Measurements from ENCODE around the gene COL5A3. TPM values are rescaled to one million over a fixed set of nuclear protein-coding genes. Genes with fewer than 3 reads are reported as not detected.

Gene COL5A3
- polyA plus RNA-seq, 1 donor: 67.4 TPM

DNA sequence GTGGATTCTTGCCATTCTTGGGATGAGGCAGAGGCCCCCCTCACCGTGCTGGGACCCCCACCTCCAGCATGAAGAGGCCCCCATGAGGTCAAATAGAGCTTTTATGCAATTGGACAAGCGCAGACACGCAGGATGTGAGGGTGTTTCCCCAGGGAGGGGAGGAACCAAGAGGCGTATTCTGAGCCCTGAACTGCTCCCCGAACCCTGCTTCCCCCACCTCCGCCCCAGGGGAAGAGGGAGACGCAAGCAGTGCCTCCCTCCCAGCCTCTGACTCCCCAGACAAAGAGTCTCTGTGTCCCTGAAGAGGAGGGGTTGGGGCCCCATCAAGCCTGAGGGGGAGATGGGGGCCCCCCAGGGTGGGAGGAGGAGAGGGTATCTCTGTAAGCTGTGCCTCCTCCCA is 1.7 kb upstream of the COL5A3 start:
- no peak for DNase-seq (ENCODE audit: low read depth)

DNA sequence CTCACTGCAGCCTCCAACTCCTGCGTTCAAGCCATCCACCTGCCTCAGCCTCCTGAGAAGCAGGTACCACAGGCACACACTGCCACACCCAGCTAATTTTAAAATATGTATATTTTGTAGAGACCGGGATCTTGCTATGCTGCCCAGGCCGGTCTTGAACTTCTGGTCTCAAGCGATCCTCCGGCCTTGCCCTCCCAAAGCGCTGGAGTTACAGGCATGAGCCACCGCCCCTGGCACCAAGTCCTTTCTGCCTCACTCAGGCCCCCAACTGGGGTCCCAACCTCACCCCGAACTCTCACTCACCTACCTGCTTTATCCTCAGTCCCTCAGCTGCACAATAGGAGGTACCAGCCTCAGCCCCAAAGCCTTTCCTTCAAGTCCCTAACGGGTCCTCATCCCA is 635 bp upstream of the COL5A3 start:
- no peak for DNase-seq (ENCODE audit: low read depth)

DNA sequence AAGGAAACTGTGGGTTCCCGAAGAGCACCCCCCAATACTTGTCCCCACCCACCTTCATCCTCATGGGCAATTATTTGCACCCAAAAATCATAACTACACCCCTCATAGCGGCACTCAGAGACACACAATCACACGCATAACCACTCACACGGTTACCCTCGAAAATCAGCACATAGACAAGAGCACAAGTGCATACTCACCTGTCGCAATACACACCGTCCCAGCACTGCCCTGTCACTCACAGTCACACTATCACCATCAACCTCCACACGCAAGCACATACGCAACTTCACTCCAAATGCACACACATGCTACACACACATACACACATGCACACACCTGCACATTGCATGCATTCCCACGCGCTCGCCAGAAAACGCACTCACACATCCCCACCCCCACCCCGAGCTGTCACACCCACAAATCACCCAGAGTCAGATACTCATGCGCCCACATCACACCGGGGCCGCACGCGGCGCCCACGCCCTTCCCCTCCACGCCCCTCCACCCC is 535 bp downstream of the COL5A3 start:
- DNase-seq (ENCODE audit: low read depth): no peak

DNA sequence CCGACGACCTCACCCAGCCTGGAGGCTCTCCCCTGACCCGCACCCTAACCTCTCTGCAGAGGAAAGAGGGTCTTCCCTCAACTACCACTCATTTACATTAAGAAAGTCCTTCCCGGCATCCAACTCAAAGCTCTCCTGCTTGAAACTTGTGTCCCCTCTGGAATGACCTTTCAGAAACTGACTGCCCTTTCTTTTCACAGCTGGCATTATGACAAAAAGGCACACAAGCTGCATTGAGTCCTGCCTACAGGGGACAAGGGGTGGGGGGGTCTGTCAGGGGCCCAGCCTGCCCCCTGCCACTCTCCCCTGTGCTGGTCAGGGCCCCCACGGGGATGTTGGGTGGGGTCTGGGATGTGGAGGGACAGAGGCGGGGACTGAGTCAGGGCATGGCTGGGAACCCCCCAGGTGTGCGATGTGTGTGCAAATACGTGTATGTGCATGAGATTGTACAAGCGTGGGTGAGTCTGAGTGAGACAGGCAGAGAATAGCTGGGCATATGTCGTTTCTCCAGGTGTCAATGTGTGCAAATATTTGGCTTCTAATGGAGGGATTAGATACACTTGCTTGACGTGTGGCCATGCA is 2.0 kb downstream of the COL5A3 start:
- DNase-seq (ENCODE audit: low read depth): no peak

DNA sequence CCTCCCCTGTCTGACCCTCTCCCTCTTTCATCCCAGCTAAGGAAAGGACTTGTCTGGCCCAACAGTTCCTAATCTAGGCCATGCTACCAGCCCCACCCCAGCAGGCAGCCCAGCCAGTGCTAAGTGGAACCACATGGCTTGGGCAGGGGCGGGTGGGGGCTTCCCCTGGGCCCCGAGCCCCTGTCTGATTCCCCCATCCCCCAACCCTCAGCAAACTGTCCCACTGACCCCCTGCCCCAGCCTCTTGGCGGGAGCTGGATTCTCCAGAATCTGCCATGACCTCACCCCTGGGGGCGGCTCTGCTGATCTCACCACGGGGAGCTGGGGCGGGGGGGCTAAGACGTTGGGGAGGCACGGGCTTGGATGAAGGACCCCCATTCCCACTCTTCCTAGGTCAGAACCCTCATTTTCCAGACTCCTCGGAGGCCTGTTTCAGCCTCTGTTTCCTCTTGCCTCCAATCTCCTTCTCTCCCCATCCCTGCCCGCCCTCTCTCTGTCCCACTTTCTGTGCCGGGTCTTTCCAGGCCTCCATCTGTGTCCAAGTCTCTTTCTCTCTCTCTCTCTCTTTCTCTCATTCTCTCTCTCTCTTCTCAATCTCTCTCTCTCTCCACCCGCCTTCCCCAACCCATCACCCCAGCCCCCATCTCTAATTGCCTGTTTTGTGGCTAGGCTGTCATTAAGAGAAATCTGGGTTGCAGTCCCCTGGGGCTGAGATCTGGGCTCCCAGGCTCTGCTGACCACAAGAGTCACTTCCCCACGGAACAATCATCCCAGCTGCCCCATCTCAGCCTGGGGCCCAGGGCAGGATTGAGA is 2.7 kb downstream of the COL5A3 start:
- peak; percentile 58 for DNase-seq (ENCODE audit: low read depth)

DNA sequence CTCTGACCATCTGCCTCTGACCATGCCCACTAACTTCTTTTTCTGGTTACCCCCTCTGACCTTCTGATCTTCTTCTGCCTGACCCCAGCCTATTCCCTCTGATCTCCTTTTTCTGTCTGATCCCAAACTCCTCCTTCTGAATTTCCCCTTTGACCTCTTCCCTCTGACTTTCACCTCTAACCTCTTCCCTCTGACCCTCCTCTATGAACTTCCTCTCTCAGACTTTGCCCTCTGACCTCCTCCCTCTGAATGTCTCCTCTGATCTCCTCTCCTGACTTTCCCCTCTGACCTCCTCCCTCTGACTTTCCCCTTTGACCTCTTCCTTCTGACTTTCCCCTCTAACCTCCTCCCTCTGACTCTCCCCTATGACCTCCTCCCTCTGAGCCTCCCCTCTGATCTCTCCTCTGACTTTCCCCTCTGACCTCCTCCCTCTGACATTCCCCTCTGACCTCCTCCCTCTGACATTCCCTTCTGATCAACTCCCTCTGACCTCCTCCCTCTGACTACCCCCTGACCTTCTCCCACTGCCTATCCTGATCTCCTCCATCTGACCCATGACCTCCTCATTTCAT is 3.5 kb downstream of the COL5A3 start:
- DNase-seq (ENCODE audit: low read depth): no peak

DNA sequence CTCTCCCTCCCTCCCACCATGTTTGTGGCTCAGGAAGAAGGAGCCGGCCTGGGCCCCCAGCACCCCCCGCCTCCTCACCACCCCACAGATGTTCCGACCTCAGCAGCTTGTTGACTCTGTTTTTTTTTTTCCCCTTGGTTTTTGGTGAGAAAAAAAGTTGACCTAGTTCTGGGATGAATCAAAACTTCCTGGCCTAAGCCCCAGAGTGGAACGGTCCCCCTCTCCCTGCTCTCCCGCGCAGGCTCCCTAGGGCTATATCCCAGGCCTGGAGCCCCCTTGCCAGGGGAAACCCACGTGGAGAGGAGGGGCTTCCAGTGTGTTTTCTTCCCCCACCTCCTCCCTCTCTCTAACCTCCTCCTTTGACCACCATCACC is 4.0 kb downstream of the COL5A3 start:
- DNase-seq (ENCODE audit: low read depth): peak; percentile 84

DNA sequence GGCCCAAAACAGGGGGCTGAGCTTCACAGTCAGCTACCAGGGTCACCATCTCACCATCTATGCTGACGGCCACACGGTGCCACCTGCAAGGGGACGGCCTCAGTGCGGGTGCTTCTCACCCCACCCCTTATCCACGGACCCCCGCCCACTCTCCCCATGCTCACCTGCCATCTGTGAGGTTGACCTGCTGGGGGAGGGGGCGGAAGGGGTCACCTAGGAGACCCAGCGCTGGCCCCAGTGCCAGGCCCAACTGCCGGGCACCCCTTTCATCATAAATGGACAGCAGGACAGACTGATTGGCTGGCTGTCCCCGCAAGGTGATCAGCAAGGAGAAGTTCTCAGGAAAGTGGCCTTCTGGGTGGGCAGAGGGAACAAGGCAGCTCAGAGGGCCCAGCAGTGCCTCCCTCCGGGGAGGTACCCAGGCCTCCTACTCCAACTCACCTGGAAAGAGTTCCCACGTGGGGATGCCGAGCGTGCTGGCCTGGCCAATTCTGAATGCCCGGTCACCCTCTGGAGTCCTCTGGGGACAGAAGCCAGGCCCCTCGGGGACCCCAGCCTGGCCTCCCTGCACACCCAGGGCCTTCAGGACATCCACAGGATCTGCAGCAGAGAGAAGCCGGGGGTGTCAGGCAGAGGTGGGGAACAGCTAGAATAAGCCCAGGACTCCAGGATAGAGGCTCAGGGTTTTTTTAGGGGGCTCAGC is 4.5 kb downstream of the COL5A3 start:
- DNase-seq (ENCODE audit: low read depth): no peak

DNA sequence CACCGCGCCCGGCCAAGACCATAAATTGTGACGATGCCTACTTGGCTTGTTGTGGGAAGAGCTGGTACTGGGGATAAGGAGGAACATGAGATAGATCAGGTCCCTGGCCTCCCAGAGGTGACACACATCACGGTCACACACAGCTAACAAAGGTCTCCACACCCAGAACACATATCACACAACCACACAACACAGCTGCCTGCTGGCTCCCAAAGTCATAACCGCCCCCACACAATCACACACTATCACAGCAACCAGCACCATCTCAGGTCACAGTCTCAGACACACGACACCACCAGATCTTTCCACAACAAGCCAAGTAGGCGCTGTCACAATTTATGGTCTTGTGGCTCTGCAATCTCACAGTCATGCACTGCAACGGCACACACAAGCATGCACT is 5.7 kb downstream of the COL5A3 start:
- DNase-seq (ENCODE audit: low read depth): no peak

DNA sequence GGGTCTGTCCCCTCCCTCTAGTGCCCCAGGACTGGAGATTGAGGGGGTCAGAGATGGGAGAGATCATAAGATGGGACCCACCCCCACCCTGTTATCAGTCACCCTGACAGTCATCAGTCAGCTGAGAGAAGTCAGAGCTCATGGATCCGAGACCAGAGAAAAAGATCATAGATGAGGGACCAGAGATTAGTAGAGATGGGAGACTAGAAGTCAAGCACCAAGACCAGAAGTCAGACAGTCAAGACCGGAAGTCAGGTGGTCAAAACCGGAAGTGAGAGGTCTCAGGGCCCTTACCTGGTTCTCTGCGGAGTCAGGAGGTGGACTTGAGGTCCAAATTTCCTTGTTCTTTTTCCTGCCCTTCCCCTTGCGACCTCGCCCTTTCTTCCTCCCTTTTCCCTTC is 7.0 kb downstream of the COL5A3 start:
- no peak for DNase-seq (ENCODE audit: low read depth)

DNA sequence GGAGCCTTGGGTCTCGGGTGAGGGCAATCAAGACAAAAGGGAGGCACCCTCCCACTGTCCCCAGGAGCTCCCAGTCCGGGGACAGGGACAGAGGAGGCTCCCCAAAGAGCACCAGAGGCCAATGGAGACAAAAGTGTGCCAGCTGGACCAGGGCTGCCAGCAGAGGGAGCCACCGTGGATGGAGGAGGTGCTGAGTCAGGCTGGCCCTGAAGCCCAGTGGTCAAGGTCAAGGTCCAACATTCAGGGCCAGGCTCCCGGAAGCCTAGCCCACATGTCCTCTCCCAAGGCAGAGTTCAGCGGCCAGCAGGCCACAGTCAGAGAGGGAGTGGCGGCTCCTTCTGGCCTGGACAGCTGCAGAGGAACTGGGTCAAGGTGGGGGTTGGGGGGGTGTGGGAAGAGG is 8.4 kb downstream of the COL5A3 start:
- no peak for DNase-seq (ENCODE audit: low read depth)

DNA sequence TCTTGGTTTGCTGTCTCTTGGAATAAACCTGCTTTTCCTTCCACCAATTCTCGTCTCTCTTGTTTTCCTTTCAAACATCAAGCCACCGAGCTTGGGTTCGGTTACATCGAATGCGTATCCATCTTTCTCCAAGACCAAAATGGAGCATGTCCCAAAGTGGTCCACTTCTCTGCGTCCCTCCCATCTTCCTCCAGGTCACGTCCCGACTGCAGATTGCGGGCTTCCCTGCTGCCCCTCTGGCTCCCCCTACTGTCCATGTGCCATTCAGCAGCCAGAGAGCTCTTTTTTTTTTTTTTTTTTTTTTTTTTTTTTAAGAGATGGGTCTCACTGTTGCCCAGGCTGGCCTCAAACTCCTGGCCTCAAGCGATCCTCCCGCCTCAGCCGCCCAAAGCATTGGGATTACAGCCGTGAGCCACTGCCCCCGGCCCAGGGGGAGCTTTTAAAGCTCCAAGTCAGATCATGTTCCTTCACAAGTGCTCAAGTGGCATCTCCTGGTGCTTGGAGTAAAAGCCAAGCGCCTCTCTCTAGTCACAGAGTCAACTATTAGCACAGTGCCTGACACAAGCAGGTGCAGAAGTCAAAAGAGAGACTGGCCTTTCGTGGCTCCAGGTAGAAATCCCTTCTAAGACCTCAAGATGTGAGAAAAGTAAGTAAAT is 10.0 kb downstream of the COL5A3 start:
- DNase-seq (ENCODE audit: low read depth): no peak

DNA sequence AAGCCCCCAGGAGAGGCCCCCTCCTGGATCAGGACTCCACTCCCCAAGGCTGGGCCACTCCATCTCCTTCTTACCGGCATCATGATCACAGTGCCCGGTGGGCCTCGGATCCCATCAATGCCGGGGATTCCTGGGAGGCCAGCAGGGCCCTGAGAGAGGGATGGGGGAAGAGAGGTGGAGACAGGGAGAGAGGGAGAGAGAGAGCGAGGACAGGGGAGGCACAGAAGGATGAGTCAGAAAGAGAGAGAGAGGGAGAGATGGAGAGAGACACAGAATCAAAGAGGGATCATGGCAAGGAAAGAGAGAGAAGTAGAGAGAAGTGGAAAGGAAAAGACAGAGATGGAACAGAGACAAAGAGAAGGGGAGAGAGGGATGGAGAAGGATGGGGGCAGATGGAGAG is 13.8 kb downstream of the COL5A3 start:
- no peak for DNase-seq (ENCODE audit: low read depth)

DNA sequence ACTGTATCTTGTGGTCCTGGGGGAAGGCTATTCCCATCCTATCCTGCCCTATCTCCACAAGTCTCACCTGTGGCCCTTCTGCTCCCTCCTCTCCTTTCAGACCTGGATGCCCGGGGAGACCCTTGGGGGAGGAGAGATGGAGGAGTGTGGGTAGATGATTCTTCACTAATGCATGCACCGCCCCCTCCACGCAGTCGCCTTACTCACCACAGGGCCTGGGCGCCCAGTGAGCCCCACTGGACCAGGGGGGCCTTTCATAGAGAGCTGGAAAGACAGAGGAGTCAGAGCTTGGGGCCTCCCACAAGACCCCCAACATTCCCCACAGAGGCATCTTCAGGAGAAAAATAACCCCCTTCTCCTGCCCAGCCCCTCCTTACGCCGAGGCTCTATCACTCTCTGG is 14.3 kb downstream of the COL5A3 start:
- no peak for DNase-seq (ENCODE audit: low read depth)

DNA sequence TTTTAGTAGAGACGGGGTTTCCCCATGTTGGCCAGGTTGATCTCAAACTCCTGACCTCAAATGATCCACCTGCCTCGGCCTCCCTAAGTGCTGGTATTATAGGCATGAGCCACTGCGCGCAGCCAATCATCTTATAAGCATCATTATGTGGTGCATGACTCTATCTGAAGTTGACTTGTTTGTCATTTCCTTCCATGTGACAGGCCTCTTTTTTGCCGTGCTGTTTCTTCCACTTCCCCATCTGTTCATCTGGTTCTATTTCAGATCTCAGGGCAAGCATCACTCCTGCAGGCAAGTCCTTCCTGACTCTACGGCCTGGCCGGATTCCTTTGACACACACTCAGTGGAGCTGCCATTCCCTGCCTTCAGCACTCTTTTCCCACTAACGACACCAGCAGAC is 15.2 kb downstream of the COL5A3 start:
- DNase-seq (ENCODE audit: low read depth): no peak

DNA sequence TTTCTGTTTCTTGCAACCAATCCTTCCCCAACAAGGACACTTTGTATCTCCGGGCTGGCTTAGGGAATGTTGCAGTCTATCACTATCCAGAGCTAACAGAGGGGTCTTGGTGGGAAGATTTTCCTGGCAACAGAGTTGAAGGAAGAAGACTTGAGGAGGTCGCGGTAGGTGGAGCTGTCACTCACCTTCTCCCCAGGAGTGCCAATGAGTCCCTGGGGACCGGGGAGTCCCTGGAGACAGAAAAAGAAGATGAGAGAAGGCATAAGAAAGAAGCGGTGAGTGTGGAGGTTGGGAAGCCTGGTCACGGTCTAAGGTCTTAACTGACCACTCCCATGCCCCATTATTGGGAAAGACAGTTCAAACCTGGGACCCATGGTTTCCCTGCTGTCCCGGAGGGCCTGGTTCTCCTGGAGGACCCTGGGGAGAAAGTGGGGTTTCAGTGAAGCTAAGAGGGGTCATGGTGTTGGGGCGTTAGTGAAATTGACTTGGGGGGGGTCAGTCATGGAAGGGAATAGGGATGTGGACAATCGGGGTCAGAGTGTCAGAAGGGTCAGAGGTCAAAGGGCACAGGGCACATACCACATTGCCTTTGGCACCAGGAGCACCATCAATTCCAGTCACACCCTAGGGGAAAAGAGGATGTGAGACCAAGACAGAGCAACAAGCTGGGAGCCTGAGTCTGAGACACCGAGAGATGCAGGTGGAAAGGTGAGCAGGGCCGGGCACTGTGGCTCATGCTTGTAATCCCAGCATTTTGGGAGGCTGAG is 18.7 kb downstream of the COL5A3 start:
- DNase-seq (ENCODE audit: low read depth): no peak

DNA sequence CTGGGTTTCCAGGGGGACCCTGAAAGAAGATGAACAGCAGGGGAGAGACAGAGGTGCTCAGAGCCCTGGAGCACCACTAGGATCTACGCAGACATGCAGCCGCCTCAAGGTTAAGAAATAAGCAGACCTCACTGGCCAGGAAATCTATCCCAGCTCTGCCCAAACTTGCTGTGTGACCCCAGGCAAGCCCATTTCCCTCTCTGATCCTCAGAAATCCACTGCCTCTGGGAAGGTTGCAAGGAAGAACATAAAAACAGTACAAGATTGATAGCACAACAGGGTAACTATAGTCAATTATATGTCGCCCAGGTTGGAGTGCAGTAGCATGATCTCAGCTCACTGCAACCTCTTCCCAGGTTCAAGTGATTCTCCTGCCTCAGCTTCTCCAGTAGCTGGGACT is 20.8 kb downstream of the COL5A3 start:
- no peak for DNase-seq (ENCODE audit: low read depth)

DNA sequence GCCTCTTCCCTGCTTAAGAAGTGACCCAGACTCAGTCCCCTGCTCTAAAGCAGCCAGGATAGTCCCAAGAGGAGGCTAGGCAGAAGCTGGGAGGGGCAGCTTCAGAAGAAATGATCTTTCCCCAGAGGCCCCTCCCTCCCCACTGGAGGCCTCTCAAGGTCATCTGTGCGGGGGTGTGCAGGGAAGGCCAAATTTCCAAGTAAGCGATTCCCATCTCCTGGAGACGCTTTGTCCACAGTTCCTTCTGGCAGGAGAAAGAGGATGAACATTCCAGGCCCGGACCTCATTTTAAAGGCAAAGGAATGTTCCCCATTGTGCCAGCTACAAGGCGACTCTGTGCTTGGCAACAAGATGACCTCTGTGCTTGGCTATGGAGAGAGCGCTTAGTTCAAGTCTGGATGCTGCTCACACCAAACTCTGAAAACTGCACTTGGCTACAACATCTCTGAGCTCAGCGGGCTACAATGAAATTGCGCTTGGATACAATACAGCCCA is 23.5 kb downstream of the COL5A3 start:
- peak; percentile 84 for DNase-seq (ENCODE audit: low read depth)

DNA sequence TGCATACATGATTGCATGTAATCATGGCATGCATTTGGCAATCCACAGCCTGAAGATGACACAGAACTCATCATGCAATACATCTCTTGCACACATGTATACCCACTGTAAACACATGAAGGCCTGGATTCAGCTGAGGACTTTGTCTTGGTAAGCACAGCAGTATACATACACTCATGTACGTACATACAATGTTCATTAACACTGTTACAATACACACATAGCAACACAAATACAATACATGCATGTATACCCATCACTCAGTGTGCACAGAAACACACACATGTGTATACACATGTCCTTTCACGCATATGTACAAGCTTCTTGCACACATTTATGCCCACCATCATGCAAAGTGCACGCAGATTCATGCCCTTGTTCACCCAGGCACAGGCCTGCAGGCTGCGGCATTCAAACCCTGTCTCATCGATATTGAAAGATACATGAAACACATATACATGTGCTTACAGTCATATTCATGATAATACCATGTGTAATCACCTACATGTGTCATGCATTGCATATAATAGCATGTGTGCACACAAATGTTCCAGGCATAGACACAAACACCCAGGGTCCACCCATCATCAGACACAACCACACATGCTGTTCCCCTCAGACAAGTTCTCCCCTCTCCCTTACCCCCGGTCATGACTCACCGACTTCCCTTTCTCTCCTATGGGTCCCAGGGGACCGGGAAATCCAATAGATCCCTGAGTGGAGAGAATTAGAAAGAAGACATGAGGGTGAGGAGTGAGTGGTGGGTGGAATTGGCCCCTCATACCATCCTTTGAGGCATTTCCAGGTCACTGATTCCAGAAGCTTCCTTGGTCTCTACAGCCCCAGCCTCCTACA is 28.7 kb downstream of the COL5A3 start:
- DNase-seq (ENCODE audit: low read depth): no peak

DNA sequence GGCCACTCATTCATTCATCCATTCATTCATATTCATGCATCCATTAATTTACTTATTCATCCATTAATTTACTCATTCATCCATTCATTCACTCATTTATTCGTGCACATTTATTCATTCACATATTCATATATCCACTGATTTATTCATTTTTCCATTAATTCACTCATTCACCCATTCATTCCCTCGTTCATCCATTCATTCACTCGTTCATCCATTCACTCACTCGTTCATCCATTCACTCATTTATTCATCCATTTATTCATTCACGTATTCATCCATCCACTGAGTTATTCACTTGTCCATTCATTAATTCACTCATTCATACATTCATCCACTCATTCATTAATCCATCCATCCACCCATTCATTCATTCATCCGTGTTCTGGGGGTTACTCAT is 38.2 kb downstream of the COL5A3 start:
- DNase-seq (ENCODE audit: low read depth): no peak

Data from forelimb muscle (tissue), 1 donor.